NCI-H748 (cell line): Measurements from ENCODE around the gene ZBTB11.
"Not testable (repeated sequence)": the region's sequence is repeated elsewhere in the genome, so short reads cannot be mapped to it uniquely, and the experiment has no call there.

ENCODE experiments used
- DNase-seq: peaks from one replicate; lab custom pipeline; 2025; ENCODE audit not compliant: unreplicated experiment; lab: John Stamatoyannopoulos, UW

ZBTB11 gene

GRCh38 chr3:101676765-101677435 is at the start of gene ZBTB11:
TSS of gene ZBTB11 (minus strand) at chr3:101677132. CDS start at chr3:101676914, 218 bp downstream.
- DNase-seq, result no peak

GRCh38 chr3:101725890-101726275 is 49.0 kb upstream of the ZBTB11 start:
- no peak for DNase-seq

- peak; percentile 72 for DNase-seq
Observed at GRCh38 chr3:101725194-101725889, 48.4 kb upstream of the ZBTB11 start.

GRCh38 chr3:101724329-101725193 is 47.6 kb upstream of the ZBTB11 start, which contains the start of gene CEP97:
TSS of gene CEP97 (plus strand) at chr3:101724614. CDS start at chr3:101724677, 63 bp downstream.
- DNase-seq, result peak; percentile 96

- no peak for DNase-seq
Observed at GRCh38 chr3:101722394-101723173, 45.7 kb upstream of the ZBTB11 start.

GRCh38 chr3:101720851-101721840 is 44.2 kb upstream of the ZBTB11 start:
- no peak for DNase-seq

GRCh38 chr3:101719604-101720185 is 42.8 kb upstream of the ZBTB11 start:
- DNase-seq, result no peak

GRCh38 chr3:101718455-101718854 is 41.5 kb upstream of the ZBTB11 start:
- no peak for DNase-seq

- no peak for DNase-seq
Observed at GRCh38 chr3:101709126-101709525, 32.2 kb upstream of the ZBTB11 start.

- DNase-seq, result not testable (repeated sequence)
Observed at GRCh38 chr3:101704639-101705038, 27.7 kb upstream of the ZBTB11 start.

GRCh38 chr3:101703169-101703568 is 26.2 kb upstream of the ZBTB11 start:
- no peak for DNase-seq

- DNase-seq, result no peak
Observed at GRCh38 chr3:101702726-101703125, 25.8 kb upstream of the ZBTB11 start.

- no peak for DNase-seq
Observed at GRCh38 chr3:101701696-101702634, 25.0 kb upstream of the ZBTB11 start.

GRCh38 chr3:101695779-101696372 is 18.9 kb upstream of the ZBTB11 start:
- DNase-seq, result no peak

- not testable (repeated sequence) for DNase-seq
Observed at GRCh38 chr3:101694836-101695235, 17.9 kb upstream of the ZBTB11 start.

- DNase-seq, result not testable (repeated sequence)
Observed at GRCh38 chr3:101693540-101693939, 16.6 kb upstream of the ZBTB11 start.
